Calu3 (cell line): ENCODE results near the gene ARHGAP31. TPM values are rescaled to one million over a fixed set of nuclear protein-coding genes. Genes with fewer than 3 reads are reported as not detected.

Source experiments
- BruUV-seq: library from RNA; stranded (reverse); fragments of 400-500 nt; replicated peaks from 2 replicates; lab custom pipeline; 2021; lab: Mats Ljungman, UMichigan
- CTCF ChIA-PET: fragments of 300-600 bp; sonication (Branson Sonifier 250); formaldehyde crosslinking; loops from one replicate; lab custom pipeline; 2022; ENCODE audit warnings: antibody characterized with exemption; lab: Charles Lee
- DNase-seq: peaks from one replicate; pipeline ENCODE4 v3.0.0; 2022
- H3K27ac Mint-ChIP-seq: one replicate; pipeline ENCODE4 v1.8.0; 2022; ENCODE audit warnings: mixed read lengths; ENCODE audit not compliant: unreplicated experiment
- H3K27me3 Mint-ChIP-seq: one replicate; pipeline ENCODE4 v1.8.0; 2022; ENCODE audit warnings: mixed read lengths; ENCODE audit not compliant: unreplicated experiment
- H3K36me3 Mint-ChIP-seq: one replicate; pipeline ENCODE4 v1.8.0; 2022; ENCODE audit warnings: mild to moderate bottlenecking, moderate library complexity, mixed read lengths; ENCODE audit not compliant: insufficient read depth, unreplicated experiment
- H3K4me1 Mint-ChIP-seq: one replicate; pipeline ENCODE4 v1.8.0; 2022; ENCODE audit warnings: mild to moderate bottlenecking, low read depth, mixed read lengths; ENCODE audit not compliant: unreplicated experiment
- H3K4me3 Mint-ChIP-seq: one replicate; pipeline ENCODE4 v1.8.0; 2022; ENCODE audit warnings: mild to moderate bottlenecking, low read depth, moderate library complexity, mixed read lengths; ENCODE audit not compliant: unreplicated experiment
- H3K9me3 Mint-ChIP-seq: one replicate; pipeline ENCODE4 v1.8.0; 2022; ENCODE audit warnings: low read depth, mixed read lengths; ENCODE audit not compliant: unreplicated experiment
- CTCF ChIP-seq: fragments of 200-600 bp; IDR thresholded peaks from one replicate; pipeline ENCODE4 v1.8.0; 2022; ENCODE audit warnings: antibody characterized with exemption; ENCODE audit not compliant: unreplicated experiment
- intact Hi-C: fragments of 100-400 bp; cut with micrococcal nuclease; formaldehyde crosslinking; loops from one replicate; pipeline ENCODE4 v1.10.0; 2022; ENCODE audit not compliant: unreplicated experiment
- total RNA-seq: library from RNA; stranded (reverse); gene quantifications from 2 replicates; pipeline ENCODE4 v1.2.3, GENCODE V29; 2022

The ARHGAP31 gene
- total RNA-seq, 1 experiment from 2014 or later = 0.52 TPM

- Mint-ChIP-seq H3K27me3 (no peaks in the 10 kb centered on the region), H3K9me3 (no peaks in the 10 kb centered on the region), H3K4me3 (no peak overlapping the region), H3K27ac (no peak overlapping the region), H3K4me1 (no peaks in the 10 kb centered on the region), H3K36me3 (peaks cover 20% of the 10 kb centered on the region)
- no TSS peak for BruUV-seq
- TF ChIP-seq CTCF = no peak
- no peak for DNase-seq
- CTCF ChIA-PET = no interaction called here
- intact Hi-C loops = no loop called here
These were observed 159.6 kb downstream of the ARHGAP31 start for GRCh38 chr3:119453822-119454221.

GRCh38 chr3:119456469-119456868, 162.3 kb downstream of the ARHGAP31 start:
- BruUV-seq = no TSS peak
- peaks cover 25% of the 10 kb centered on the region for H3K36me3 Mint-ChIP-seq
- CTCF ChIA-PET = no interaction called here
- no peaks in the 10 kb centered on the region for H3K9me3 Mint-ChIP-seq
- no peak overlapping the region for H3K27ac Mint-ChIP-seq
- DNase-seq = no peak
- H3K4me3 Mint-ChIP-seq = no peak overlapping the region
- no peaks in the 10 kb centered on the region for H3K4me1 Mint-ChIP-seq
- no peak for TF ChIP-seq CTCF
- no peaks in the 10 kb centered on the region for H3K27me3 Mint-ChIP-seq
- intact Hi-C loops = no loop called here

- Mint-ChIP-seq H3K36me3 (peaks cover 23% of the 10 kb centered on the region), H3K27me3 (no peaks in the 10 kb centered on the region), H3K4me3 (no peak overlapping the region), H3K4me1 (no peaks in the 10 kb centered on the region), H3K9me3 (no peaks in the 10 kb centered on the region), H3K27ac (no peak overlapping the region)
- CTCF ChIA-PET = no interaction called here
- DNase-seq = no peak
- TF ChIP-seq CTCF = no peak
- intact Hi-C loops = no loop called here
- no TSS peak for BruUV-seq
These were observed 163.1 kb downstream of the ARHGAP31 start for GRCh38 chr3:119457246-119457645.

- peaks cover 15% of the 10 kb centered on the region for H3K4me1 Mint-ChIP-seq
- DNase-seq = peak; percentile 98
- H3K36me3 Mint-ChIP-seq = peaks cover 42% of the 10 kb centered on the region
- intact Hi-C loops = loop anchor here (10.0 kb wide), 1 partner anchor 211 kb away; the partner anchor contains the start of gene COX17
- H3K9me3 Mint-ChIP-seq = peaks cover 3% of the 10 kb centered on the region
- peak within 1 kb of the TSS; percentile 89 for H3K4me3 Mint-ChIP-seq
- no peak for TF ChIP-seq CTCF
- H3K27ac Mint-ChIP-seq = peak within 1 kb of the TSS; percentile 98
- H3K27me3 Mint-ChIP-seq = no peaks in the 10 kb centered on the region
- TSS peak; percentile 56 for BruUV-seq
- CTCF ChIA-PET = interaction anchor here (0.6 to 1.9 kb wide), 5 partner anchors 15 to 218 kb away, joined by 3 to 6 read pairs (median 3); partner anchors contain the start of gene TIMMDC1
These were observed 169.3 kb downstream of the ARHGAP31 start, which contains the start of gene TMEM39A for GRCh38 chr3:119463171-119464169. Gene TMEM39A, minus strand, starts transcription at chr3:119463615. Its CDS starts 1,541 bp downstream, at chr3:119462074.
